Spleen (tissue), 11 donors: ENCODE measurements around the gene SHC1. TPM values are rescaled to one million over a fixed set of nuclear protein-coding genes. Genes with fewer than 3 reads are reported as not detected.

Experiments used
- DNase-seq: peaks from one replicate; pipeline ENCODE4 v3.0.0-alpha.2; 2020
- H3K27ac ChIP-seq, 8 donors: fragments of 200-600 bp; sonication (generic) in 7 of 8; 1 replicate in 4 of 8; 2 replicates in 4 of 8; pipeline versions ENCODE4 v1.5.0 to v1.8.0; 2016 to 2021; ENCODE audit warnings: inconsistent platforms in 4 of 8, mild to moderate bottlenecking in 4 of 8, moderate library complexity in 1 of 8
- H3K27me3 ChIP-seq, 7 donors: fragments of 200-600 bp; sonication (generic) in 6 of 7; replicated peaks in 1 of 7; 1 replicate in 4 of 7; 2 replicates in 3 of 7; pipeline versions ENCODE4 v1.5.0 to v1.8.0; 2016 to 2021; ENCODE audit warnings: inconsistent platforms in 3 of 7, mild to moderate bottlenecking in 1 of 7
- H3K36me3 ChIP-seq, 6 donors: fragments of 200-600 bp; sonication (generic) in 5 of 6; 1 replicate in 4 of 6; 2 replicates in 2 of 6; pipeline versions ENCODE4 v1.5.0 to v1.8.0; 2016 to 2021; ENCODE audit warnings: inconsistent platforms in 2 of 6
- H3K4me1 ChIP-seq, 6 donors: fragments of 200-600 bp; sonication (generic) in 5 of 6; 1 replicate in 3 of 6; 2 replicates in 3 of 6; pipeline versions ENCODE4 v1.5.0 to v1.8.0; 2016 to 2021; ENCODE audit warnings: inconsistent platforms in 3 of 6
- H3K4me3 ChIP-seq, 8 donors: fragments of 200-600 bp; sonication (generic) in 7 of 8; 1 replicate in 4 of 8; 2 replicates in 4 of 8; pipeline versions ENCODE4 v1.5.0 to v1.8.0; 2016 to 2021; ENCODE audit warnings: inconsistent platforms in 4 of 8, mild to moderate bottlenecking in 4 of 8, moderate library complexity in 2 of 8
- H3K9me3 ChIP-seq, 8 donors: fragments of 200-600 bp; sonication (generic) in 7 of 8; 1 replicate in 4 of 8; 2 replicates in 4 of 8; pipeline versions ENCODE4 v1.5.0 to v1.8.0; 2016 to 2021; ENCODE audit warnings: inconsistent platforms in 4 of 8
- CTCF ChIP-seq, 11 experiments: fragments of 200-600 bp in 7 of 11; fragments of 450-650 bp in 4 of 11; sonication (generic) in 4 of 11; IDR thresholded peaks in 8 of 11; conservative IDR thresholded peaks in 3 of 11; 1 replicate in 7 of 11; 2 replicates in 4 of 11; pipeline versions ENCODE4 v1.4.0 to v1.8.0; 2016 to 2021; ENCODE audit warnings: antibody characterized with exemption in 11 of 11, inconsistent platforms in 4 of 11, mild to moderate bottlenecking in 1 of 11
- POLR2A ChIP-seq, 3 donors: fragments of 450-650 bp; IDR thresholded peaks; one replicate each; pipeline ENCODE4 v1.5.1; 2017; ENCODE audit warnings: antibody characterized with exemption in 3 of 3, mild to moderate bottlenecking in 1 of 3
- POLR2AphosphoS5 ChIP-seq, 3 donors: sonication (generic); formaldehyde crosslinking; IDR thresholded peaks; one replicate each; pipeline ENCODE4 v1.5.1; 2017; ENCODE audit warnings: antibody characterized with exemption in 3 of 3
- WGBS, 5 donors: extraction: QIAGEN DNeasy Blood & Tissue Kit in 3 of 5; methylation state at CpG; one replicate each; pipeline versions ENCODE4 v1.1.5 to v1.1.7; 2013 to 2018; 5-methylcytosine and 5-hydroxymethylcytosine counted together
- intact Hi-C: fragments of 100-400 bp; cut with DNase I; formaldehyde crosslinking; loops from one replicate; pipeline ENCODE4 v1.15.0; 2023; ENCODE audit warnings: low total_unique reads
- polyA plus RNA-seq, 3 donors: library from polyadenylated mRNA; stranded (reverse); fragments of 200-250 nt; gene quantifications; one replicate each; pipeline ENCODE4 v1.2.1, GENCODE V29; 2013
- total RNA-seq, 7 donors: library from RNA; depleted of rRNA in 3 of 7; stranded (reverse); fragments of >200 nt in 3 of 7; fragmentation: NEBNext Ultra II Directional in 4 of 7; extraction: Animal tissue kit (Norgen Biotek cat#: 25700) in 4 of 7; gene quantifications; one replicate each; pipeline versions ENCODE4 v1.1.0 to v1.2.1, GENCODE V29; 2016 to 2021
- donor health status: healthy with polysubstance abuse.
- donor health status: DM: no; HTN: no; CAD: no; lungs with moderate emphysema.
- donor health status: DM: no; HTN: no; CAD: no.
- donor health status: Bipolar disorder and iron deficiency.
- donor health status: healthy.
- donor health status: DM: no; HTN: no; CAD: no.
- donor health status: DM: yes; HTN: yes; CAD: no.

Gene SHC1
- total and polyA plus RNA-seq, 10 donors: 36.8 to 133 (median 92.3) TPM

GRCh38 chr1:154999571-155000410 lies 29.2 kb upstream of the SHC1 start:
- intact Hi-C loops: loop anchor here (5.0 to 10.0 kb wide), 2 partner anchors 37 to 65 kb away; partner anchors contain the start of genes EFNA4 and PYGO2
- DNase-seq: peak; percentile 85
- Histone ChIP-seq H3K36me3 (no peaks in the 10 kb centered on the region), H3K4me3 (peak overlapping the region; percentile 30 to 90 (median 78)), H3K9me3 (no peaks in the 10 kb centered on the region), H3K4me1 (peaks cover 23 to 85% (median 43%) of the 10 kb centered on the region in 6 donors), H3K27me3 (no peaks in the 10 kb centered on the region), H3K27ac (peak overlapping the region; percentile 63 to 99 (median 95))
- TF ChIP-seq POLR2AphosphoS5 (IDR thresholded peaks at IDR 0.05): no peak
- TF ChIP-seq POLR2A (IDR thresholded peaks at IDR 0.05): no peak
- no peak for TF ChIP-seq CTCF (IDR thresholded peaks at IDR 0.05 in 8 of 11, conservative IDR thresholded peaks at IDR 0.05 in 3 of 11)
- WGBS, 5 donors: 1% methylated on average over 38 to 50 of the region's 50 CpGs

GRCh38 chr1:154998818-154999570 lies 28.4 kb upstream of the SHC1 start:
- Histone ChIP-seq H3K4me1 (peaks cover 17 to 79% (median 35%) of the 10 kb centered on the region in 6 donors), H3K27ac (peak overlapping the region in 7 of 8 donors; percentile 89 to 99 (median 95)), H3K27me3 (no peaks in the 10 kb centered on the region), H3K9me3 (no peaks in the 10 kb centered on the region), H3K36me3 (no peaks in the 10 kb centered on the region), H3K4me3 (peak overlapping the region; percentile 30 to 90 (median 78))
- DNase-seq: peak; percentile 90
- WGBS, 5 donors: 11 to 12% (median 11%) methylated on average over 36 to 40 of the region's 40 CpGs
- intact Hi-C loops: no loop called here
- TF ChIP-seq CTCF (IDR thresholded peaks at IDR 0.05 in 8 of 11, conservative IDR thresholded peaks at IDR 0.05 in 3 of 11) (peak; percentile 44 to 89 (median 84)), POLR2A (IDR thresholded peaks at IDR 0.05) (no peak), POLR2AphosphoS5 (IDR thresholded peaks at IDR 0.05) (peak; percentile 51 to 75 (median 74))

DNA sequence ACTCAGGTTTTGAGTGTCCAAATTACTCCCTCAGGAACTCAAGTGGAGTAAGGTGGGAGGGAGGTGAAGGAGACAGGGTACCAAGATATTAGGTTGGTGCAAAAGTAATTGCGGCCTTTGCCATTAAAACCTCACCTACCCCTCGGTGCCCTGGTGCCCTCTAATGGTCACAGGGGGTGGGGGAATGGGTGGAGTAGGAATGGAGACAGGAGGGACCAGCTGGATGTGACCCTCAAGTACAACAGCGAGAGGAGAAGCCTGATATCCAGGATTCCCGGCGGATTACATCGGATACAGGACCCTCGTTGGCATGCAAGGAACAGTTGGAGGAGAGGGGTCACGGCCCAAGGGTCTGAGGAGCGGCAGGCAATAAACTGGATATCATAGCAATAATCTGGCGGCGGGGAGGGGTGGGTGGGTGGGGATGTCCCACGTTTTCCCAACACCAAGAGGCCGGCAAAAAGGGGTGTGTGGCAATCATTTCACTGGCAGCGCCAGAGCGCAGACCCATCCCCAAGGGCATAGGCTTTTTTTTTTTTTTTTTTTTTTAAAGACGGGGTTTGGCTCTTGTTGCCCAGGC lies 27.7 kb upstream of the SHC1 start:
- no peak overlapping the region for H3K27ac ChIP-seq
- H3K4me1 ChIP-seq: peaks cover 16 to 72% (median 31%) of the 10 kb centered on the region in 6 donors
- intact Hi-C loops: no loop called here
- H3K9me3 ChIP-seq: no peaks in the 10 kb centered on the region
- peak; percentile 71 for DNase-seq
- TF ChIP-seq POLR2AphosphoS5 (IDR thresholded peaks at IDR 0.05) (no peak), POLR2A (IDR thresholded peaks at IDR 0.05) (no peak), CTCF (IDR thresholded peaks at IDR 0.05 in 8 of 11, conservative IDR thresholded peaks at IDR 0.05 in 3 of 11) (no peak)
- WGBS, 5 donors: 73 to 86% (median 77%) methylated on average over 16 of the region's 16 CpGs
- H3K4me3 ChIP-seq: no peak overlapping the region
- no peaks in the 10 kb centered on the region for H3K27me3 ChIP-seq
- peaks cover 0 to 3% (median 0%) of the 10 kb centered on the region in 6 donors for H3K36me3 ChIP-seq
